Fibroblast of mammary gland (primary cell): ENCODE measurements around the gene RPS6KB2.

Experiments used
- DNase-seq: peaks from one replicate; pipeline ENCODE4 v3.0.0-alpha.2; 2010; ENCODE audit warnings: low read depth
- H3K4me3 ChIP-seq: 2 replicates; pipeline ENCODE4 v1.5.1; 2011; ENCODE audit warnings: low read depth, mild to moderate bottlenecking, low read length, moderate library complexity; ENCODE audit not compliant: control insufficient read depth
- TF ChIP-seq, protein P1 (sequence below): conservative IDR thresholded peaks from 2 replicates; pipeline ENCODE4 v1.5.1; 2011; ENCODE audit warnings: low read depth, low read length, inconsistent platforms; ENCODE audit not compliant: control insufficient read depth, insufficient read depth

Gene RPS6KB2

DNA sequence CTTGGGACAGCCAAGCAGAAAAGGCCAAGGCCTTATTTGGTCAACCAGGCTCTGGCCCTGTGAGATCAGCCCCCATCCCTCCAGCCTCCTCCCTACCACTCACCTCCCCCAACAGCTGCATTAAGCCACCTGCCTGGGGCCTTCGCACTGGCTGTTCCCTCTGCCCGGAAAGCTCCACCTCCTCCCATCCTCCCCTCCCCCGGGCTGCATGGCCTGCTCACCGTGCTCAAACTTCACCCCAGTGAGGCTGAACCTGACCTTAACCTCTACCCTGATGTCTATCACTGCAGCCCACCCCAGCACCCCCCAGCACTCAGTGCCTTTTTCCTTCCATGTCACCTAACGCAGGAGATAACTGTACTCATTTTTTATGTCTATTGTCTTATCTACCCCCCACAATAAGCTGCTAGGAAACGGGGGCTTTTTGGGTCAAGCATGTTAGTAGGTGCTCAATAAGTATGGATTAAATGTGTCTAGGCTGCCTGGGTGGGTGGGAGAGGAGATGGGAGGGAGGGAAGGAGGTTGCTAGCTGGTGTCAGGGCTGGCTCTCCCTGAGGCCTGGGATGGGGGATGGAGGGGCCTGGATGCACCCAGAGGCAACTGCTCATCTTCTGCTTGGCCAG is 8.3 kb downstream of the RPS6KB2 start:
- DNase-seq: no peak
- TF ChIP-seq, protein P1, sequence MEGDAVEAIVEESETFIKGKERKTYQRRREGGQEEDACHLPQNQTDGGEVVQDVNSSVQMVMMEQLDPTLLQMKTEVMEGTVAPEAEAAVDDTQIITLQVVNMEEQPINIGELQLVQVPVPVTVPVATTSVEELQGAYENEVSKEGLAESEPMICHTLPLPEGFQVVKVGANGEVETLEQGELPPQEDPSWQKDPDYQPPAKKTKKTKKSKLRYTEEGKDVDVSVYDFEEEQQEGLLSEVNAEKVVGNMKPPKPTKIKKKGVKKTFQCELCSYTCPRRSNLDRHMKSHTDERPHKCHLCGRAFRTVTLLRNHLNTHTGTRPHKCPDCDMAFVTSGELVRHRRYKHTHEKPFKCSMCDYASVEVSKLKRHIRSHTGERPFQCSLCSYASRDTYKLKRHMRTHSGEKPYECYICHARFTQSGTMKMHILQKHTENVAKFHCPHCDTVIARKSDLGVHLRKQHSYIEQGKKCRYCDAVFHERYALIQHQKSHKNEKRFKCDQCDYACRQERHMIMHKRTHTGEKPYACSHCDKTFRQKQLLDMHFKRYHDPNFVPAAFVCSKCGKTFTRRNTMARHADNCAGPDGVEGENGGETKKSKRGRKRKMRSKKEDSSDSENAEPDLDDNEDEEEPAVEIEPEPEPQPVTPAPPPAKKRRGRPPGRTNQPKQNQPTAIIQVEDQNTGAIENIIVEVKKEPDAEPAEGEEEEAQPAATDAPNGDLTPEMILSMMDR: no peak

DNA sequence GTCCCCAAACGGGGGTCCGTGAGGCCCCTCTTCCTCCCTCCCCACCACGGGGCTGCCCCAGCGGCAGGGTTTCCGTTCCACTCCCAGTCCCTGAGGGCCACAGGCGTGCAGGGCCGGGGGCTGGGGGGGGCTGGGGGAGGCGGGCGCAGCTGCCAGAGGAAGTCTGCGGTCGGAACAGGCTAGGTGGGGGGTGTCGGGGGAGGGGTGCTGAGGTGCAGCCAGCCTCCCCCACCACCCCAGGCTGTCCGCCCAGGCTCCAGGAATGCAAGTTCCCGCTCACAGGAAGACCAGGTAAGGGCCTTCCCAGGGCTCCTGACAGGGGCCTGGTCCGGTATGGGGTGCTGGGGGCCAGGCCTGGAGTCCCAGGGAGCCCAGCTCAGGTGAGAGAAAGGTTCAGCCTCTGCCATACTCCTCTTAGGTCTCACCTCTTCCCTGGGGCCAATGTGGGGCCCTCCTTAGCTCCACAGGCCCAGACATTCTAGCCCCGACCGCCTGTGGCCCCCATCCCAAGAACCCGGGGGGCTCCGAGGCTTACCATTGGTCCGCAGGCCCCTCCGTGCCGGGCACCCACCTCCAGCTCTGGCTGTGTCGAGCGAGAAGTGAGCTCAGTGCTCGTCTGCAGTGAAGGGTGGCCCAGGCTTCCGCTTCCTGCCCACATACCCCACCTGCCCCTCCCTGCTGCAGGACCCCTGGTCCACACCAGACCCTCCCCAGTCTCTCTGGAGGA is 9.0 kb downstream of the RPS6KB2 start, which contains the start of gene PTPRCAP:
Gene PTPRCAP, minus strand, starts transcription at position 601 of the 727 bp plus-strand sequence. Its CDS starts 63 bp downstream, at position 538.
- TF ChIP-seq, protein P1: no peak
- no peak for DNase-seq
- no peak within 1 kb of the TSS for H3K4me3 ChIP-seq

More for the DNA sequence above, 8.3 kb downstream of the RPS6KB2 start:
- H3K4me3 ChIP-seq: no peak overlapping the region

DNA sequence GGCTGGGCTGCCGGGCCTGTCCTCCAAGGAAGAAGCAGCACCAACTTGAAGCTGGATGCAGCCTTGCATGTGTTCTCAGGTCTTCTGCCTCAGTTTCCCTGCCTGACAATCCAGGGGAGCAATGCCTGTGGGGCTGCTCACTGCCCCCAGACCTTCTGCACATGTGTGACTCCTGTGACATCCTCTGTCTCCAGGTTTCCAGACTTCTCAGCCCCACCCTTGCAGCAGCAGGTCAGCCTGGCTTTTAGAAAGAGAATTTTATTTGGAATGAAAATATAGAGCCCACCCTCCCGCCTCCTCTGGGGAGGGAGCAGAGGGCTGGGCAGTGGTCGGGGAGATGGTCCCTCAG is 9.5 kb downstream of the RPS6KB2 start:
- DNase-seq: no peak
- no peak overlapping the region for H3K4me3 ChIP-seq
- TF ChIP-seq, protein P1: no peak

DNA sequence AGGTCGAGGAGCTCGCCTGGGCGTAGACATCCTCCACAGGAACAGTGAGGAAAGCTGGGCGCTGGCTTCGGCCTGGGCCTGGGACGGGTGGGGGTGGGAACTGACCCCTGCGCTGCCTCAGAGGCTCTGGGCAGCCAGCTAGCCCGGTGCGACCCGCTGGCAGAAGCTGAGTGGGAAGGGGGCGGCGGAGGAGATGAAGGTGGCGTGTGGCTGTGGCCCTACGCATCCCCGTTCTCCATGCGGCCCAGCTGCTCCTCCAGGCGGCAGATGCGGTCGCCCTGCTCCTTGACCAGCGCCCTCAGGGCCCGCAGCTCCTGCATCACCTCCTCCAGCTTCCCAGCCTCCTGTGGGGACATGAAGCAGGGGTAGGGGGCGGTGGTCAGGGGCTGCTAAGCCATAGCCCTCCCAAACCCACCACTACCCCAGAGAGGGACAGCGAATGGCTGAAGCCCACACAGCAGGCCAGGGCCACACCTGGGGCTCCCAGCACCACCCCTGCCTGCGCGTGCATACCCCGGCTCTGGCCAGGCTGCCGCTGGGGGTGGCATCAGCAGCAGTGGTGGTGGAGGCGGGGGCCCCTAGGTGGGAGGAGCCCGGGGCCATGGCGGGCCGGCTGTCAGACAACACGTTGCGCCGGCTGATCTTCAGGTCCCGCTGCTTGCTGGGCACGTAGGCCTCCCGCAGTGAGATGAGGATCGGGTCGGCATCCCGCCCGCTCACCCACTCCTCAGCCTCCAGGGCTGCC is 10.0 kb downstream of the RPS6KB2 start:
- no peak for DNase-seq
- TF ChIP-seq, protein P1: no peak
- no peak overlapping the region for H3K4me3 ChIP-seq

DNA sequence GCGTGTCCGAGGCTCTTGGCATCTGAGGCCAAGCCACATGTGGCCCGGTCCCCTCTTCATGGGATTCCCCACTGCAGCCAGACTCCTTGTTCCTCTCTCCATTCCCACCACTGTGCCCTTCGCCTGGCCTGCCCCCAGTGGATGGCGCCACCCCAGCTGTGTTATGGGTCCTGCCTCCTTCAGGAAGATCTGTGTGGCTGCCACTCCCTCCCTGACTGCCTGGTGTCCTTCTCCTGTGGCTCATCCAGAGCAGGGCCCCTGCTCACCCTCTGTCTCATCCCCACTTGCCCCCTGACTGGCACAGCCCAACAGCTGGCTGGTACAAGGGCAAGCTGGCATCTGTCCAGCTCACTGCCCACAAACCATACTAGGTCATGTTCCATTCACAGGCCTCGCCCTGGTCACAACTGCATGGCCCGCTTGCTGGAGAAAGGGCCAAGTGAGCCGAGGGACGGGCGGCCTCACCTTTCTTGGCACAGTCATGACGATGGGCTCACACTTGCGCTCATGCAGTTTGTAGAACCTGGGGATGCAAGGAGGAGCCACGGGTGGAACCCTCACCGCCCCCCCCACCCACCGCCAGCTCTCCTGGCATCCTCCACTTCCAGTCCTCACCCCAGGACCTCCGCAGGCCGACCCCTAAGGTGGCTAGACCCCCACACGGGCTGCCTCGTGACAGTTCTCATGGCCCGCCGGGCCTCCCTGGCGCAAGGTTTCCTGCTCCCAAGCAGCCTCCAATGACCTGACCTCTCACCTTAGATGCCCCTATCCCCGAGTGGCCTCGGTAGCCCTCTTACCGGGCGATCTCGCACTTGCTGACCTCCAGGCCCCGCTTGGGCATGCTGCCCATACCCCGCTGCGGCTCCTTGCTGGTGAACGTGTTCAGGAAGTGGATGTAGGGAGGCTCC is 11.3 kb downstream of the RPS6KB2 start:
- no peak for DNase-seq
- TF ChIP-seq, protein P1: no peak
- H3K4me3 ChIP-seq: no peak overlapping the region
